PC-3 (cell line): ENCODE data around the gene LRPAP1. TPM values are rescaled to one million over a fixed set of nuclear protein-coding genes. Genes with fewer than 3 reads are reported as not detected.
"Not testable (repeated sequence)": the region's sequence is repeated elsewhere in the genome, so short reads cannot be mapped to it uniquely, and the experiment has no call there.

Experiments
- ATAC-seq: fragments of 200-7000 bp; cut with Tn5 transposase; 2 replicates; pipeline ENCODE4 v1.9.1; 2020; ENCODE audit warnings: mild to moderate bottlenecking, moderate library complexity
- BruUV-seq: library from RNA; stranded (reverse); fragments of 400-500 nt; replicated peaks from 2 replicates; lab custom pipeline; 2021; lab: Mats Ljungman, UMichigan
- CTCF ChIA-PET: fragments of 300-600 bp; sonication (Branson Sonifier 250); formaldehyde crosslinking; loops from one replicate; lab custom pipeline; 2022; ENCODE audit warnings: antibody characterized with exemption; lab: Charles Lee
- POLR2A ChIA-PET: fragments of 300-600 bp; sonication (Branson Sonifier 250); formaldehyde crosslinking; loops from one replicate; lab custom pipeline; 2022; ENCODE audit warnings: antibody characterized with exemption; ENCODE audit not compliant: unreplicated experiment; lab: Charles Lee
- DNase-seq: peaks from one replicate; pipeline ENCODE4 v3.0.0-alpha.2; 2015
- H2AFZ ChIP-seq: fragments of 300-600 bp; sonication (generic); 2 replicates; pipeline ENCODE4 v1.6.0; 2016; ENCODE audit warnings: antibody characterized with exemption, low read length
- H3F3A ChIP-seq: fragments of 300-600 bp; sonication (generic); one replicate; pipeline ENCODE4 v1.6.0; 2017; ENCODE audit warnings: antibody characterized with exemption, low read length, control low read depth, mild to moderate bottlenecking; ENCODE audit not compliant: unreplicated experiment
- H3K27ac ChIP-seq: fragments of 300-600 bp; sonication (generic); 2 replicates; pipeline ENCODE4 v1.5.1; 2016; ENCODE audit warnings: mild to moderate bottlenecking, low read length
- H3K27me3 ChIP-seq: fragments of 300-600 bp; sonication (generic); 2 replicates; pipeline ENCODE4 v1.6.1; 2016; ENCODE audit warnings: low read length, mixed read lengths
- H3K36me3 ChIP-seq: fragments of 300-600 bp; sonication (generic); 2 replicates; pipeline ENCODE4 v1.6.1; 2016; ENCODE audit warnings: low read depth, mixed run types, low read length, mixed read lengths
- H3K4me1 ChIP-seq: fragments of 300-600 bp; sonication (generic); 2 replicates; pipeline ENCODE4 v1.5.1; 2016; ENCODE audit warnings: low read length; ENCODE audit not compliant: insufficient read depth
- H3K4me2 ChIP-seq: fragments of 300-600 bp; sonication (generic); 2 replicates; pipeline ENCODE4 v1.6.0; 2016; ENCODE audit warnings: low read length
- H3K4me3 ChIP-seq: fragments of 300-600 bp; sonication (generic); 2 replicates; pipeline ENCODE4 v1.5.1; 2016; ENCODE audit warnings: mild to moderate bottlenecking, low read length, mixed read lengths
- H3K79me2 ChIP-seq: fragments of 300-600 bp; sonication (generic); 2 replicates; pipeline ENCODE4 v1.6.1; 2017; ENCODE audit warnings: low read length, mixed read lengths
- H3K9ac ChIP-seq: fragments of 300-600 bp; sonication (generic); 2 replicates; pipeline ENCODE4 v1.6.0; 2016; ENCODE audit warnings: mild to moderate bottlenecking, low read length
- H3K9me2 ChIP-seq: fragments of 300-600 bp; sonication (generic); replicated peaks from 2 replicates; pipeline ENCODE4 v1.6.1; 2016; ENCODE audit warnings: mixed run types, low read length, mixed read lengths
- H3K9me3 ChIP-seq: fragments of 300-600 bp; sonication (generic); 2 replicates; pipeline ENCODE4 v1.6.1; 2016; ENCODE audit warnings: low read length, mixed read lengths
- H4K20me1 ChIP-seq: fragments of 300-600 bp; sonication (generic); 2 replicates; pipeline ENCODE4 v1.6.1; 2016; ENCODE audit warnings: low read length, mixed read lengths
- CTCF ChIP-seq: fragments of 300-600 bp; sonication (generic); conservative IDR thresholded peaks from 2 replicates; pipeline ENCODE4 v1.5.1; 2017; ENCODE audit warnings: antibody characterized with exemption, low read depth, mild to moderate bottlenecking, low read length
- EZH2 ChIP-seq: fragments of 300-600 bp; sonication (generic); IDR thresholded peaks from one replicate; pipeline ENCODE4 v1.6.1; 2017; ENCODE audit warnings: antibody characterized with exemption, mild to moderate bottlenecking, low read length; ENCODE audit not compliant: unreplicated experiment
- EZH2phosphoT487 ChIP-seq: fragments of 300-600 bp; sonication (generic); IDR thresholded peaks from 2 replicates; pipeline ENCODE4 v1.6.1; 2018; ENCODE audit warnings: mild to moderate bottlenecking, antibody characterized with exemption, low read length, borderline replicate concordance
- intact Hi-C: fragments of 100-400 bp; cut with micrococcal nuclease; formaldehyde crosslinking; loops from 2 replicates; pipeline ENCODE4 v1.9.0; 2023
- total RNA-seq: library from RNA; depleted of rRNA; stranded (reverse); fragments of >200 nt; gene quantifications from 2 replicates; pipeline ENCODE4 v1.2.3, GENCODE V29; 2014

Gene LRPAP1
- total RNA-seq, 1 experiment from 2014 or later, result 133 TPM

GRCh38 chr4:3563403-3563802, 31.2 kb upstream of the LRPAP1 start:
- no peak for TF ChIP-seq EZH2phosphoT487
- no peak for TF ChIP-seq EZH2
- no peak for TF ChIP-seq CTCF
- BruUV-seq, result no TSS peak
- POLR2A ChIA-PET, result no interaction called here

GRCh38 chr4:3562127-3562526, 29.9 kb upstream of the LRPAP1 start:
- CTCF ChIA-PET, H3K9me2 ChIP-seq, DNase-seq, H3K4me1 ChIP-seq, ATAC-seq, H3K9ac ChIP-seq, H3K4me3 ChIP-seq, H3K27ac ChIP-seq, H3K4me2 ChIP-seq, H3K27me3 ChIP-seq, POLR2A ChIA-PET, intact Hi-C loops, H2AFZ ChIP-seq, H4K20me1 ChIP-seq, H3F3A ChIP-seq, H3K79me2 ChIP-seq, H3K9me3 ChIP-seq, BruUV-seq, H3K36me3 ChIP-seq: not testable (repeated sequence)

More at GRCh38 chr4:3563403-3563802, 31.2 kb upstream of the LRPAP1 start:
- ATAC-seq (no peak), DNase-seq (no peak)
- no peaks in the 10 kb centered on the region for H3K9me2 ChIP-seq
- H3K27me3 ChIP-seq, result no peaks in the 10 kb centered on the region
- no peaks in the 10 kb centered on the region for H3K79me2 ChIP-seq
- H3F3A ChIP-seq, result no peaks in the 10 kb centered on the region
- no peak overlapping the region for H3K4me2 ChIP-seq
- no peaks in the 10 kb centered on the region for H3K9me3 ChIP-seq
- CTCF ChIA-PET, result no interaction called here
- H3K9ac ChIP-seq, result no peak overlapping the region
- H4K20me1 ChIP-seq, result no peaks in the 10 kb centered on the region
- no peaks in the 10 kb centered on the region for H3K36me3 ChIP-seq
- no peak overlapping the region for H2AFZ ChIP-seq
- no peaks in the 10 kb centered on the region for H3K4me1 ChIP-seq
- H3K4me3 ChIP-seq, result no peak overlapping the region
- intact Hi-C loops, result no loop called here
- no peak overlapping the region for H3K27ac ChIP-seq

- CTCF ChIA-PET, H4K20me1 ChIP-seq, POLR2A ChIA-PET, H3K36me3 ChIP-seq, H3K9me2 ChIP-seq, H3K4me1 ChIP-seq, H3K27me3 ChIP-seq, H2AFZ ChIP-seq, DNase-seq, H3K4me2 ChIP-seq, H3F3A ChIP-seq, intact Hi-C loops, H3K79me2 ChIP-seq, ATAC-seq, H3K9me3 ChIP-seq, H3K9ac ChIP-seq, H3K27ac ChIP-seq, H3K4me3 ChIP-seq, BruUV-seq: not testable (repeated sequence)
Observed at GRCh38 chr4:3560465-3560864, 28.2 kb upstream of the LRPAP1 start.

- H3K9me3 ChIP-seq, H3K4me3 ChIP-seq, H3K4me1 ChIP-seq, POLR2A ChIA-PET, H3K27me3 ChIP-seq, H3K9ac ChIP-seq, DNase-seq, H3K27ac ChIP-seq, H3F3A ChIP-seq, H3K9me2 ChIP-seq, H4K20me1 ChIP-seq, BruUV-seq, intact Hi-C loops, ATAC-seq, CTCF ChIA-PET, H2AFZ ChIP-seq, H3K4me2 ChIP-seq, H3K36me3 ChIP-seq, H3K79me2 ChIP-seq: not testable (repeated sequence)
Observed at GRCh38 chr4:3559381-3560290, 27.4 kb upstream of the LRPAP1 start.

GRCh38 chr4:3558514-3558836, 26.3 kb upstream of the LRPAP1 start:
- H3K79me2 ChIP-seq, H3K36me3 ChIP-seq, H3K4me3 ChIP-seq, H3K9me2 ChIP-seq, H4K20me1 ChIP-seq, H3K4me1 ChIP-seq, CTCF ChIA-PET, ATAC-seq, H2AFZ ChIP-seq, DNase-seq, intact Hi-C loops, H3F3A ChIP-seq, H3K27me3 ChIP-seq, H3K4me2 ChIP-seq, BruUV-seq, POLR2A ChIA-PET, H3K27ac ChIP-seq, H3K9me3 ChIP-seq, H3K9ac ChIP-seq: not testable (repeated sequence)
